ENCODE measurements around the gene ATP5IF1. TPM values are rescaled to one million over a fixed set of nuclear protein-coding genes. Genes with fewer than 3 reads are reported as not detected.
A peak's percentile ranks its signal among the peaks of the same experiment; 100 is the strongest.

Gene ATP5IF1
- total RNA-seq, 1 donor from 2014 or later, result 505 TPM

DNA sequence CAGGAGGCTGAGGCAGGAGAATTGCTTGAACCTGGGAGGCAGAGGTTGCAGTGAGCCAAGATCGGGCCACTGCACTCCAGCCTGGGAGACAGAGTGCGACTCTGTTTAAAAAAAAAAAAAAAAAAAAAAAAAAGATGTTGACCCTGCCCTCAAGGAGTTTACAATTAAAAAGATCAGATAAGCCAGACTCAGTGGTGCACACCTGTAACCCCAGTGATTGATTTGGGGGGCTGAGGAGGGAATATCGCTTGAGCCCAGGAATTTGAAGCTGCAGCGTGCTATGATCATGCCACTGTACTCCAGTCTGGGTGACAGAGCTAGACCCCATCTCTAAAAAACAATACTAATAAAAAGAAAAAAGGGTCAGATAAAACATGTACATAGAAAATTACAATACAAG lies 21.8 kb downstream of the ATP5IF1 start:
- no peak overlapping the region for H3K4me3 ChIP-seq (ENCODE audit: low read depth, low read length)
- TF ChIP-seq, protein P1, sequence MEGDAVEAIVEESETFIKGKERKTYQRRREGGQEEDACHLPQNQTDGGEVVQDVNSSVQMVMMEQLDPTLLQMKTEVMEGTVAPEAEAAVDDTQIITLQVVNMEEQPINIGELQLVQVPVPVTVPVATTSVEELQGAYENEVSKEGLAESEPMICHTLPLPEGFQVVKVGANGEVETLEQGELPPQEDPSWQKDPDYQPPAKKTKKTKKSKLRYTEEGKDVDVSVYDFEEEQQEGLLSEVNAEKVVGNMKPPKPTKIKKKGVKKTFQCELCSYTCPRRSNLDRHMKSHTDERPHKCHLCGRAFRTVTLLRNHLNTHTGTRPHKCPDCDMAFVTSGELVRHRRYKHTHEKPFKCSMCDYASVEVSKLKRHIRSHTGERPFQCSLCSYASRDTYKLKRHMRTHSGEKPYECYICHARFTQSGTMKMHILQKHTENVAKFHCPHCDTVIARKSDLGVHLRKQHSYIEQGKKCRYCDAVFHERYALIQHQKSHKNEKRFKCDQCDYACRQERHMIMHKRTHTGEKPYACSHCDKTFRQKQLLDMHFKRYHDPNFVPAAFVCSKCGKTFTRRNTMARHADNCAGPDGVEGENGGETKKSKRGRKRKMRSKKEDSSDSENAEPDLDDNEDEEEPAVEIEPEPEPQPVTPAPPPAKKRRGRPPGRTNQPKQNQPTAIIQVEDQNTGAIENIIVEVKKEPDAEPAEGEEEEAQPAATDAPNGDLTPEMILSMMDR (conservative IDR thresholded peaks at IDR 0.05; ENCODE audit: low read depth, low read length), result no peak
- DNase-seq (ENCODE audit: low read depth), result no peak

DNA sequence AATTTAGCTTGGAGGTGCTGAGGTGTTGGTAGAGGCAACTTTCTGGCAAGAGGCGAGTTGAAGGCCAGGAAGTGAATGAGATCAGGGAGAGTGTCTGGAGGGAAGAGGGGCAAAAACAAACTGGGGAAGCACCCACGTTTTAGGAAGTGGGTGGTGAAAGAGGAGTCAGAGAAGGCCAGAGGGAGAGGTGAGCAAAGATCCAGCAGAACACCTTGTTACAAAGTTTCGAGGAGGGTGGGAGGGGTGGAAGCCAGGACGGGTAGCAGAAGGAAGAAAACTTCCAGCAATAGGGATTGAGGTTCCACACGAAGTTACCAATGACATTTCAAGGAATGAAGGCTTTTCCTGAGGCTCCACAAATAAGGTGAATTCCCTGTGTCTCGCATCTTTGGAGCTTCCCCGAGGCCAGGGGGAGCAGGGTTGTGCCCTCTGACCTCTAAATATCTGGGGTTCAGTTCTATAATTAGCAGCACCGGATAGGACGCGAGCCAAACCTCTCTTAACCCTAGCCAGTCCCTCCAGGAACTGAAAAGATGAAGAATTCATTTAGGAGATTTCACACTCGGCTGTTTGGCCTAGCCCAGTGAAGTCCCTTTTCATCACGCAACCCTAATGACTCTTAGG lies 22.8 kb downstream of the ATP5IF1 start:
- DNase-seq (ENCODE audit: low read depth), result no peak
- peak overlapping the region; percentile 98 for H3K4me3 ChIP-seq (ENCODE audit: low read depth, low read length)
- TF ChIP-seq, protein P1 (conservative IDR thresholded peaks at IDR 0.05; ENCODE audit: low read depth, low read length), result no peak

DNA sequence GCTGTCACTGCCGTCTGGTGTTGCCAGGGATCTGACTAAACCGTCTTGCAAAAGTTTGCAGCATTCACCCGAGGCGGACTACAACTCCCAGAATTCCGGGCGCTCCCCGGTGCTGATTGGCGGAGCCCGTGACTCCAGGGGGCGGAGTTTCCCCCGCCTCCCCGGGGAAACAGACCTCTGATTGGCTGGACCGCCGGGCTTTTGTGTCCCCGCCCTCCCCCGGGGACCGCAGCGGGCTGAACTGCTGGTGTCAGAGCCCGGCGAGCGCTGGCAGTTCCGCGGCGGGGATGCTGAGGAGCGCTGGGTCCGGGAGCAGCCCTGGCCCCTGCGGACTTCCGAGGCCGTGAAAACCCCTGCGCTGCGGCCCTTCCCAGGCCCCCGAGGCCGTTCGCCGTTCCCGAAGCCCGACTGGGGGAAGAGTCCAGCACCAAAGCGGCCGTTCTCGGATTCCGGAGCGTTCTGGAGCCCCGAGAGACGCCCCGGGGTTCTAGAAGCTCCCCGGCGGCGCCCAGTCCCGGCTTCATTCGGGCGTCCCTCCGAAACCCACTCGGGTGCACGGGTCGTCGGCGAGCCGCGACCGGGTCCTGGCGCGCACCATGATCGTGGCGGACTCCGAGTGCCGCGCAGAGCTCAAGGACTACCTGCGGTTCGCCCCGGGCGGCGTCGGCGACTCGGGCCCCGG lies 23.5 kb downstream of the ATP5IF1 start, which contains the start of gene SESN2:
Gene SESN2, plus strand, starts transcription at position 267 of the 682 bp plus-strand sequence. Its CDS starts 330 bp downstream, at position 597.
- DNase-seq (ENCODE audit: low read depth), result peak; percentile 83
- peak within 1 kb of the TSS; percentile 98 for H3K4me3 ChIP-seq (ENCODE audit: low read depth, low read length)
- TF ChIP-seq, protein P1 (conservative IDR thresholded peaks at IDR 0.05; ENCODE audit: low read depth, low read length), result no peak

DNA sequence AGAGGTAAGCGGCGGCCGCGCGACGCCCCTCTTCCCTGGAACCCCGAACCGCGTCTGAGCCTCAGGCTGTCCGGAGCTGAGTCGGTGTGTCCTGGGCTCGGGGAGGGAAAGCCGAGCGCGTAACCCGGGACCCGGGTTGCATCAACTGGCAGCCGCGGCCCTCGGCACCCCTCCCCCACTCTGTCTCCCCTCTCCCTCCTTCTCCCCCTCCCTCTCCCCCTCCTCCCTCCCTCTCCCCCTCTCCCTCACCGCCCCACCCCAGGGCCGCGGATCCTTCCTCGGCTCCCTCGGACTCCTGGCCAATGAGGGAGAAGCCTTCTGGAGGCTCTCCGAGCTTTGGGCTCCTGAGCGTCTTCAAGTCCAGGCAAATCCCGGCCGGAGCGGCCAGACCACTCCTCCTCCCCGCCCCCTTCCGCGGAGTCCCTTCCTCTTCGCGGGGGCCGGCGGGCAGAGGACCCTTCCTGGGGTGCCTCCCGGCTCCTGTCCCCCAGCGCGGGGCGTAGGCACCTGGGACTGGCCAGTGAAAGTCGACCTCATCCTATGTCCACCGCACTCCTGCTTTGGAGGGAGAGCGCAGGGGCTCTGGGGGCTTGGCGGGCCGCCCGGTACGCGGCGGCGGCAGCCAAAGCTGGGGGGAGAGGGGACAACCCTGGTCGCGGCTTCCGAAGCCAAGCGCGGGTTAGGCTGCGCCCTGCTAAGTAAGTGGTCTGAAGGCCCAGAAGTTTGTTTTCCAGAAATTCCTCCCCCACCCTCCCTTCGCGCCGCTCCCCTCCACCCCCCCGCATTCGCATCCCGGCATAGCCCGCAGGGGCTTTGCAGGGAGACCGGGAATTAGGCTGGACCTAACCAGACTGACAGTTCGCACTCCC lies 24.2 kb downstream of the ATP5IF1 start:
- peak overlapping the region; percentile 98 for H3K4me3 ChIP-seq (ENCODE audit: low read depth, low read length)
- DNase-seq (ENCODE audit: low read depth), result no peak
- TF ChIP-seq, protein P1 (conservative IDR thresholded peaks at IDR 0.05; ENCODE audit: low read depth, low read length), result no peak

DNA sequence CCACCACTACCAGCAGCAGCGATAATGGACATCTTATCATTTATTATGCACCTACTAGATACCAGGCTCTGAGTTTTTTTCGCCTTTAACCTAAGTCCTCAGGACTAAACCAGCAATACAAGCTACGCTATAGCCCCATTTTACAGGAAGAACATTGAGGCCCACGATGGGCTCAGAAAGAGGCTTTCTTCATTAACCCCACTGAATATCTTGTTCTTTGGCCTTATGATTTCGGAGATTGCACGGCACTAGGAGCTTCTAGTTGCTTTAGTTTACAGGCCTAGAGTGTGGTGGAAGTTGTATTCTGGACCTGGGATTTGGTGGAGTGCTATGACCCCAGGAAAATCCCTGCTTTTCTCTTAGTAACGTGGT lies 24.9 kb downstream of the ATP5IF1 start:
- peak overlapping the region; percentile 98 for H3K4me3 ChIP-seq (ENCODE audit: low read depth, low read length)
- TF ChIP-seq, protein P1 (conservative IDR thresholded peaks at IDR 0.05; ENCODE audit: low read depth, low read length), result no peak
- no peak for DNase-seq (ENCODE audit: low read depth)

DNA sequence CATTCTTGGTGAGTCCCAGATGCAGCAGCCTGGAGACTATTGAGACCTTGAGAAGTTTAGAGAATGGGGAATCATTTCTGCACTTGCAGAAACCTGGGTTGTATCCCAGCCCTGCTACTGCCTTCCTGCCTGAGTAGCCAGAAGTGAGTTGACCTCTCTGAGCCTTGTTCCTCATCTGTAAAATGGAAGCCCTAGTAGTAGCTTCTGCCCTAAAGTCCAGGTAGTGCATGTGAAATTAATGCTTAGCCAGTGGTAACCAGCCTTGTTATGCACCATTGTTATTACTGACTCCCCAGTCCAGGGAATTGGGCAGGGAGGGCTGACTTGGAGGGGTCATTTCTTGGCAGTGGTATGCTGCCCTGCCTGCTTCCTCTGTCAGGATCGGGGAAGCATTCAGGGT lies 29.0 kb downstream of the ATP5IF1 start:
- TF ChIP-seq, protein P1 (conservative IDR thresholded peaks at IDR 0.05; ENCODE audit: low read depth, low read length), result no peak
- no peak for DNase-seq (ENCODE audit: low read depth)
- no peak overlapping the region for H3K4me3 ChIP-seq (ENCODE audit: low read depth, low read length)
